Activated naive CD8-positive, alpha-beta T cell (primary cell): Measurements from ENCODE around the gene ANKAR.
A peak's percentile ranks its signal among the peaks of the same experiment; 100 is the strongest.
"Not testable (repeated sequence)": the region's sequence is repeated elsewhere in the genome, so short reads cannot be mapped to it uniquely, and the experiment has no call there.

Source experiments
- H3K27ac Mint-ChIP-seq: one replicate; pipeline ENCODE4 v1.8.0; 2021; ENCODE audit warnings: mixed read lengths
- H3K27me3 Mint-ChIP-seq: one replicate; pipeline ENCODE4 v1.8.0; 2021; ENCODE audit warnings: mixed read lengths
- H3K36me3 Mint-ChIP-seq: one replicate; pipeline ENCODE4 v1.8.0; 2021; ENCODE audit warnings: mixed read lengths
- H3K4me1 Mint-ChIP-seq: one replicate; pipeline ENCODE4 v1.8.0; 2021; ENCODE audit warnings: low read depth, mixed read lengths
- H3K4me3 Mint-ChIP-seq: one replicate; pipeline ENCODE4 v1.8.0; 2021; ENCODE audit warnings: mild to moderate bottlenecking, mixed read lengths
- H3K9me3 Mint-ChIP-seq: one replicate; pipeline ENCODE4 v1.8.0; 2021; ENCODE audit warnings: low read depth, mixed read lengths

Gene ANKAR

DNA sequence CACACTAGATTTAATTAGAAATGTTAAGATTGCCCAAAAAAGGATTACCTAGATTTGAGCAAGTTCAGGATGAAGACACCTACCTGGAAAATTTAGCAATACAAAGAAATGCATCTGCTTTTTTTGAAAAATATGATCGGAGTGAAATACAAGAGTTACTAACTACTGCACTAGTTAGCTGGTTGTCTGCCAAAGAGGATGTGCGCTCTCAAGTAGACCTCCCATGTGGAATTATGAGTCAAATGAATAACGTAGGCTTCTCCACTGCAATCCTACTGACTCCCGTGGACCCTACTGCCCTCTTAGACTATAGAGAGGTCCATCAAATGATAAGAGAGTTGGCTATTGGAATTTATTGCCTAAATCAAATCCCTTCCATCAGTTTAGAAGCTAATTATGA, 2.0 kb downstream of the ANKAR start:
- H3K4me1 Mint-ChIP-seq: peaks cover 54% of the 10 kb centered on the region
- H3K4me3 Mint-ChIP-seq: no peak overlapping the region
- H3K36me3 Mint-ChIP-seq: peaks cover 19% of the 10 kb centered on the region
- no peaks in the 10 kb centered on the region for H3K27me3 Mint-ChIP-seq
- H3K27ac Mint-ChIP-seq: no peak overlapping the region
- H3K9me3 Mint-ChIP-seq: peaks cover 9% of the 10 kb centered on the region

DNA sequence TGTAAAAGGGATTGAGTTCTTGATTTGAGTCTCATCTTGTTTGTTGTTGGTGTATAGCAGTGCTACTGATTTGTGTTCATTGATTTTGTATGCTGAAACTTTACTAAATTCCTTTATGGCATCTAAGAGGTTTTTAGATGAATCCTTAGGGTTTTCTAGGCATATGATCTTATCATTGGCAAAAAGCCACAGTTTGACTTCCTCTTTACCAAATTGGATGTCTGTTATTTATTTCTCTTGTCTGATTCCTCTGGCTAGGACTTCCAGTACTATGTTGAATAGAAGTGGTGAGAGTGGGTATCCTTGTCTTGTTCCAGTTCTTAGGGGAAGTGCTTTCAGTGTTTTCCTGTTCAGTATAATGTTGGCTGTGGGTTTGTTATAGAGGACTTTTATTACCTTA, 4.8 kb downstream of the ANKAR start:
- Mint-ChIP-seq H3K4me1 (peaks cover 54% of the 10 kb centered on the region), H3K36me3 (peaks cover 19% of the 10 kb centered on the region), H3K9me3 (peaks cover 9% of the 10 kb centered on the region), H3K4me3 (no peak overlapping the region), H3K27me3 (no peaks in the 10 kb centered on the region), H3K27ac (no peak overlapping the region)

DNA sequence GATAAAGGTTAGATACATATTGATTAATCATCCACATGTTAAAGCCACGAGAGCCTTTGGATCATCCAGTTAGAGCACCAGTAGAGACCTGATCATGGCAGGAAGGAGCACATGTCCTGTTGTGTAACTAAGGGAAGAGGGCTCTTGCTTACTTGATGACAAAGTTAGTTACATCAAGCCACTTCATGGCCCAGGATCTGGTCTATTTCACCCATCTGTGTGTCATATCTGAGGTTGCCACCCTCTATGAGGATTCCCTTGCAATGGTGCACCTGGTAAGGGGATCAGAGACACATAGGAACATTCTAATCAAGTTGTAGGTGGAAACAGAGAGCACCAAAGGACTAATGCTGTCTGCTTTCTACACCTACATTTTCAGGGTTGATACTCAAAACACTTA, 6.7 kb downstream of the ANKAR start:
- Mint-ChIP-seq H3K36me3 (peaks cover 22% of the 10 kb centered on the region), H3K27ac (peak overlapping the region; percentile 31), H3K9me3 (peaks cover 9% of the 10 kb centered on the region), H3K4me1 (peaks cover 52% of the 10 kb centered on the region), H3K27me3 (no peaks in the 10 kb centered on the region), H3K4me3 (no peak overlapping the region)

DNA sequence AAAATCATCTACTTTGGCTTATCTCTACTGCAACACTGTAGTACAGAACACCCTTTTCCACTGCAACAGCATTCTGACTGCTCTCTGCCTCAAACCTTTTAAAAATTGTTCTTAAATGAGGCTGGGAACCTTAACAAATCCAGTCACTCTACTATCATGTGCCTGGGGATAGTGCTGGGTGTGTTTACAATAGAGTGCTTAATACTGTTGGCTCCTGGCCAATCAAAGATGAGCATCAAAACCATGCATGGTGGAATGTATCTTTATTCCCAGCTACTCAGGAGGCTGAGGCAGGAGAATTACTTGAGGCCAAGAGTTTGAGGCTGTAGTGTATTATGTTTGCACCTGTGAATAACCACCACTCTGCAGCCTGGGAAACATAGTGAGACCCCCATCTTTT, 7.4 kb downstream of the ANKAR start:
- H3K4me1 Mint-ChIP-seq: peaks cover 47% of the 10 kb centered on the region

DNA sequence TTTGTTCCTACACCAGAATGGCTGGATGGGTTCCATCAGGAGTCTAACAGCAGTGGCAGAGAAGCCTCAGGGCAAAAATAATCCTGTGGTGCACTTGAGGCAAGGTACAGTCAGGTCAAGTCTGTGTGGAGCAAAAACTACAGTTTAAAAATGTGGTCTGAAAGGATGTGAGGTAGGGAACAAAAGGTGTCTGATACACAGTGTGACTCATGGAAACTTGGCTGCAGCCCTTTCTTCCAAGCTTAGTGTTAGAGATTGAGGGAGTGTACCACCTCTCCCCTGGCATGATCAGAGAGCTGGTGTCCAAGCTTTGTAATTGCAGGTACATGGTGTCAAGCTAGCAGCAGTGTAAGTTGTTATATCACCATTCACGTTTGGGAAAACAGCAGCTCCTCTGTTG, 8.9 kb downstream of the ANKAR start:
- Mint-ChIP-seq H3K4me1 (peaks cover 50% of the 10 kb centered on the region), H3K4me3 (no peak overlapping the region), H3K27ac (no peak overlapping the region), H3K36me3 (peaks cover 11% of the 10 kb centered on the region), H3K27me3 (no peaks in the 10 kb centered on the region), H3K9me3 (peaks cover 4% of the 10 kb centered on the region)

More for the DNA sequence above, 7.4 kb downstream of the ANKAR start:
- Mint-ChIP-seq H3K27me3 (no peaks in the 10 kb centered on the region), H3K27ac (peak overlapping the region; percentile 11), H3K4me3 (no peak overlapping the region), H3K9me3 (peaks cover 9% of the 10 kb centered on the region), H3K36me3 (peaks cover 22% of the 10 kb centered on the region)

DNA sequence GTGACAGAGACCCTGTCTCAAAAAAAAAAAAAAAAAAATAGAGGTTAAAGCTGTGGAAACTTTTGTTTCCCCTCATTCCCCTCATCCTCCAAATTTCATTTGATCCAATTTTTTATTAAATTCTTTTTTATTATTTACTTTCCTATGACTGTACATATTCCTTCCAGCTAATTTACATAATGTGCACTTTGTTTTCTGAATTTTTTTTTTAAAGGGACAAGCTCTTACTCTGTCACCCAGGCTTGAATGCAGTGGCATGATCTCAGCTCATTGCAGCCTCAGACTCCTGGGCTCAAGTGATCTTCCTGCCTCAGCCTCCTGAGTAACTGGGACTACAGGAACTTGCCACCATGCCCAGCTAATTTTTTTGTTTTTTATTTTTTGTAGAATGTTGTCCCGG, 10.3 kb downstream of the ANKAR start:
- H3K27me3 Mint-ChIP-seq: no peaks in the 10 kb centered on the region
- H3K27ac Mint-ChIP-seq: no peak overlapping the region
- no peak overlapping the region for H3K4me3 Mint-ChIP-seq
- peaks cover 7% of the 10 kb centered on the region for H3K36me3 Mint-ChIP-seq
- peaks cover 41% of the 10 kb centered on the region for H3K4me1 Mint-ChIP-seq
- H3K9me3 Mint-ChIP-seq: no peaks in the 10 kb centered on the region

DNA sequence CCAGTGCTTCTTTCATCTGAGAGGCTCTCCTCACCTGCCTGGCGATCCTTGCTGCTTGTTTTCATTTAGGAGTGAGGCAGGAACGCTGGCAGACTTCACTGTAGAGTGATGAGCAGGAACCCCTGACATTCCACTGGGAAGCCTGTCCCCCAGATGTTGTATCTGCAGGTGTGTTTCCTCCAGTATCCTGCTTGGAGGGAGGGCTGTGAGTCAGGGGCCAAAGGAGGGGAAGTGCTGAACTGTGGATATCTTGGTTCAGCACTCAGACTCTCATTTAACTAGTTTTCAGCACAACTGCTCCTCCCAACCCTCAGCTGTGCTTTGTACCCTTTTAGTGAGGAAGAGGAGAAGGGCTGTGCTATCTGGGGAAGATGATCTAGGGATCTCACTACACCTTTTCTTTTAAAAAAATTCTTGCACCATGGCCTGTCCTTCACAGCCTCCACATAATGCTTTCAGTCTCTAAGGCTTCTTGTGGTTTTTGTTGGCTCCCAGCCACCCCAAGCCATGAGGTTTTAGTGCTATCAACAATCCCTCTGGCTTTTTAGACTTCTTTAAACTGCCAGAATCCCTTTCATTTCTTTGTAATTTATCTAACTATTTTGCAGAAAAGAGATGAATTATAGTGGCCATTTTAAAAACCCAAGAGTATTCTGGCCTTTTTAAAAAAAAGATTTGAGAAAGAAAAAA, 11.2 kb downstream of the ANKAR start:
- no peak overlapping the region for H3K27ac Mint-ChIP-seq
- H3K36me3 Mint-ChIP-seq: peaks cover 2% of the 10 kb centered on the region
- H3K27me3 Mint-ChIP-seq: no peaks in the 10 kb centered on the region
- H3K4me1 Mint-ChIP-seq: peaks cover 33% of the 10 kb centered on the region
- no peak overlapping the region for H3K4me3 Mint-ChIP-seq
- H3K9me3 Mint-ChIP-seq: no peaks in the 10 kb centered on the region

DNA sequence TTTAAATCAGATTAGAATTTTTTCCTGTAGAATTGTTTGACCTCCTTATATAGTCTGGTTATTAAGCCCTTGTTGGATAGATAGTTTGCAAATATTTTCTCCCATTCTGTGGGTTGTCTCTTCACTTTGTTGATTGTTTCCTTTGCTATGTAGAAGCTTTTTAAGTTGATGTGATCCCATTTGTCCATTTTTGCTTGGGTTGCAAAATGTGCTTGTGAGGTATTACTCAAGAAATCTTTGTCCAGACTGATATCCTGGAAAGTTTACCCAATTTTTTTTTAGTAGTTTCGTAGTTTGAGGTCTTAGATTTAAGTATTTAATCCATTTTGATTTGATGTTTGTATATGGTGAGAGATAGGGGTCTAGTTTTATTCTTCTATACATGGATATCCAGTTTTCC, 13.3 kb downstream of the ANKAR start:
- H3K27ac Mint-ChIP-seq, H3K4me3 Mint-ChIP-seq, H3K36me3 Mint-ChIP-seq, H3K27me3 Mint-ChIP-seq, H3K9me3 Mint-ChIP-seq: not testable (repeated sequence)
- peaks cover 27% of the 10 kb centered on the region for H3K4me1 Mint-ChIP-seq

DNA sequence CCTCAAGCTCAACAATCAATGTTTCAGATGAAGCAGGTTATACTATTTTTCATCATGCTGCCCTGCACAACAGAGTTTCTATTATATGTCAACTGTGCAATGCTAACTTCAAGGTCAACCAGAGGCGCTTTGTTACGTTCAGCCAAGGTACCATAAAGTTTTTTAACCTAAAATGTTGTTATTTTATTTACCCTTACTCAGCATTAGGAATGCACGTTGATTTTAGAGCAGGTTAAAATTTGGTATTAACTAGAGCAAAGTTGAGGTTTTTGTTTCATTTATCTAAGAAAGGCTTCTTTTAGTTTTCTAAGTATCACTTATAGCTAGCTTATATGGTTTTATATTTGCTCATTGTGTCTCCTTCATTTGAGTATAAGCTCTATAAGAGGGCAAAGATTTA, 21.8 kb downstream of the ANKAR start:
- no peak overlapping the region for H3K4me3 Mint-ChIP-seq
- H3K9me3 Mint-ChIP-seq: no peaks in the 10 kb centered on the region
- H3K36me3 Mint-ChIP-seq: no peaks in the 10 kb centered on the region
- no peaks in the 10 kb centered on the region for H3K4me1 Mint-ChIP-seq
- H3K27me3 Mint-ChIP-seq: no peaks in the 10 kb centered on the region
- H3K27ac Mint-ChIP-seq: no peak overlapping the region

DNA sequence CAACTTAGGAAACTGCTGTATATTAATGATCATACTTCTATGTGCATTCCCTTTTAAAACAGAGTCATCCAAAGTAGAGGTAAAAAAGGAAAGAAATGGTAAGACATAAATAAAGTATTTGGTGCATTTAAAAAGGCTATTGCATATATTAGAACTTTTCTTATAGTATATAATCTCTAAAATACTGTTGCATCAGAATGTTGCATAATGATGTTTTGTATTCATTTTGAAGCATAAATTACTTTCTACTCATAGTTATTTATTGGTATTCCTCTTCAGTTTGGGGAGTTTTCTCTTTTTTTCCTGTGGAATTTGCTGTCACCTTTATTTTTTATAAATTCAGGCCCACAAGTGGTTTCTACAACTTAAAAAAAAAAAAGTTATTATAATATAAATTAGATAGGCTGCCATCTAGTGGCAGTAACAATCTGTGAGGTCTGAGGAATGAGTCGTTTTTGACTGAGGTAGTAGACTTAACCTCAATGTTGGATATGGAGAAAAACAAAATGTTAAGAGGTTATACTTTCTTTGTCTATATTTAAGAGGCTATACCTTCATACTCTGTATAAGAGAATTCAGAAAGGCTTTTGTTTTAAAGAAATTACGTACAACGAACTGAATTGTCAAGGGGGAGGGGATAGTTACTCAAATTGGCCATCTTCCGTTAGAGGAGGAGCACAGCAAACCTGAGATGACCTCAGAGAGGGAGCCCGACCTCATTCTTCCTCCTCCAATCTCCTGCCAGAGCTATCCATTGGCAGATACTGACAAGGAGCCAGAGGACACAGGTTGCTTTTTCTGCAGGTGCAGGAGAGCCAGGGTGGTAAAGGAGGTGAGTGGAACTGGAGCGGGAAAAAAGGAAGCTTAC, 23.8 kb downstream of the ANKAR start:
- no peaks in the 10 kb centered on the region for H3K27me3 Mint-ChIP-seq
- H3K9me3 Mint-ChIP-seq: no peaks in the 10 kb centered on the region
- H3K27ac Mint-ChIP-seq: no peak overlapping the region
- H3K4me1 Mint-ChIP-seq: no peaks in the 10 kb centered on the region
- H3K36me3 Mint-ChIP-seq: no peaks in the 10 kb centered on the region
- H3K4me3 Mint-ChIP-seq: no peak overlapping the region

DNA sequence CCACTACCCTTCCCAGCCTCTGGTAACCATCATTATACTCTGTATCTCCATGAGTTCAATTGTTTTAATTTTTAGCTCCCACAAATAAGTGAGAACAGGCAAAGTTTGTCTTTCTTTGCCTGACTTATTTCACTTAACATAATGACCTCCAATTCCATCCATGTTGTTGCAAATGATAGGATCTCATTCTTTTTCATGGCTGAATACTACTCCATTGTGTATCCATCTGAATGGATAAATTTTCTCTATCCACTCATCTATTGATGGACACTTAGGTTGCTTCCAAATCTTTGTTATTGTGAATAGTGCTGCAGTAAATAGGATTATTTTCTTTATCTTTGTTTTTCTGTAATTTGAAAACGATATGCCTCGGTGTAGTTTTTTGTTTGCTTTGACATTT, 26.2 kb downstream of the ANKAR start:
- Mint-ChIP-seq H3K9me3 (no peaks in the 10 kb centered on the region), H3K27me3 (no peaks in the 10 kb centered on the region), H3K27ac (no peak overlapping the region), H3K4me1 (no peaks in the 10 kb centered on the region), H3K4me3 (no peak overlapping the region), H3K36me3 (peaks cover 5% of the 10 kb centered on the region)

DNA sequence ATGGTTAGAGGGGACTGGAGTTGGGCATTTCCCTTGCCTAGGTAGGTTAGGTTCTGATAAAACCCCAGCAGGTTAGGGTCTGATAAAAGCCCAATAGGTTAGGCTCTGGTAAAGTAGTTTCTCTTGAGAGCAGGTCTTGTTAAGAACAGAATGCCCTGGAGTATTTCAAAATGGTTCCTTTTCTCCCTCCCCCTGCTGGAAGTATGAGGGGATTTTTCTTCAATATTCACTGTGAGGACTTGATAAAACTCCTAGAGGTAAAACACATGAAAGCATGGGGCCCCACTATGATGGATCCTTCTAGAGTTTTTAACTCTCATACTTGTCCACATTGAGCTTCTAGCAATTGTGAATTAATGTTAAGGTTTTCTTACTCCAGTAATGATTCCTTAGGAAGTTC, 27.6 kb downstream of the ANKAR start:
- no peak overlapping the region for H3K4me3 Mint-ChIP-seq
- no peaks in the 10 kb centered on the region for H3K27me3 Mint-ChIP-seq
- H3K36me3 Mint-ChIP-seq: peaks cover 8% of the 10 kb centered on the region
- no peaks in the 10 kb centered on the region for H3K9me3 Mint-ChIP-seq
- H3K4me1 Mint-ChIP-seq: no peaks in the 10 kb centered on the region
- H3K27ac Mint-ChIP-seq: no peak overlapping the region

DNA sequence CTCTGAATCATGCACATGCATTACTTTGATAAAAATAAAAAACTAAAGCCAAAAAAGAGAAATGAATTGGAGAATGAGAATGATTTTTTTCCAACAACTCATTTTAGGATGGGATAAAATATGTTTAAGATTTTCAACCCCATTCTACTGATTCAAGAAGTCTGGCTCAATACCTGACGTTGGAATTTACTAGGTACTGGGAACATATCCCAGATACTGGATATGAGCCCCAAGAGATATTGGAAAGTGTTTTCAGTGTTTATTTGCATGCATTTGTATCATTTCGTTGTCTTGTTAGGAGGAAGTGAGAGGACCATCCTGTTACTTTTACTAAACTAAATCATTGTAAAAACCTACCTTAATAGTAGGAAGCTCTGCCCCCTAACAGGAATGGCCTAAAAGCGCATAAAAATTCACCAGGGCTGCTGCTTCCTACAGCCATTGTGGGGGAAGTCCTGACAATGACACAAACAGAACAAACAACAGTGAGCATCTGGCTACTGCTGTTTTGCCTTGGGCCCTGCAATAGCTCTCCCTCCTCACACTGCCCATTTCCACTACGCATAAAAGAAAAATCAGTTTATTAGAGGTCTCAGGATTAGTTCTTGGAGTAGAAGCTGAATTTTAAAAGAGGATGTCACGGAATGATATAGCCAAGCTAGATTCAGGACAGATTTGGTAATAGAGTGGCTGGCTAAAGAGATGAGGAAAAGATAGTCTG, 35.2 kb downstream of the ANKAR start:
- Mint-ChIP-seq H3K9me3 (no peaks in the 10 kb centered on the region), H3K27ac (no peak overlapping the region), H3K4me3 (no peak overlapping the region), H3K36me3 (peaks cover 14% of the 10 kb centered on the region), H3K4me1 (no peaks in the 10 kb centered on the region), H3K27me3 (no peaks in the 10 kb centered on the region)

DNA sequence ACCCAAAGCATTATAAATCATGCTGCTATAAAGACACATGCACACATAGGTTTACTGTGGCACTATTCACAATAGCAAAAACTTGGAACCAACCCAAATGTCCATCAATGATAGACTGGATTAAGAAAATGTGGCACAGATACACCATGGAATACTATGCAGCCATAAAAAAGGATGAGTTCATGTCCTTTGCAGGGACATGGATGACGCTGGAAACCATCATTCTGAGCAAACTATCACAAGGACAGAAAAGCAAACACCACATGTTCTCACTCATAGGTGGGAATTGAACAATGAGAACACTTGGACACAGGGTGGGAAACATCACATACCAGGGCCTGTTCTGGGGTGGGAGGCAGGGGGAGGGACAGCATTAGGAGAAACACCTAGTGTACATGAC, 43.1 kb downstream of the ANKAR start:
- not testable (repeated sequence) for H3K4me3 Mint-ChIP-seq, H3K27me3 Mint-ChIP-seq, H3K9me3 Mint-ChIP-seq, H3K4me1 Mint-ChIP-seq, H3K27ac Mint-ChIP-seq
- H3K36me3 Mint-ChIP-seq: peaks cover 13% of the 10 kb centered on the region

DNA sequence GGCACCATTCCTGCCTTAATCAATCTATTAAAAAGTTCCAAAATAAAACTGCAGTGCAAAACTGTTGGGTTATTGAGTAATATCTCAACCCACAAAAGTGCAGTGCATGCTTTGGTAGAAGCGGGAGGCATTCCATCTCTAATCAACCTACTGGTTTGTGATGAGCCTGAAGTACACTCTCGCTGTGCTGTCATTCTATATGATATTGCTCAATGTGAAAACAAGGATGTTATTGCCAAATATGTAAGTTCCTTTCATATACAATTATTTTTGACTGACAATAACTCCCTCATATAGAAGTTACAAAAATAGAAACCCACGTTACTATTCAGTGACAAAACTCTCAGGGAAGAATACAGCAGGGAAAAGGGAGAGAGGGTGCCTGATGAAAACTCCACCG, 45.1 kb downstream of the ANKAR start:
- Mint-ChIP-seq H3K4me1 (no peaks in the 10 kb centered on the region), H3K27ac (no peak overlapping the region), H3K27me3 (no peaks in the 10 kb centered on the region), H3K36me3 (peaks cover 11% of the 10 kb centered on the region), H3K9me3 (no peaks in the 10 kb centered on the region), H3K4me3 (no peak overlapping the region)
